Measurements from ENCODE around the gene TNKS1BP1. TPM values are rescaled to one million over a fixed set of nuclear protein-coding genes. Genes with fewer than 3 reads are reported as not detected.
"Not testable (repeated sequence)": the region's sequence is repeated elsewhere in the genome, so short reads cannot be mapped to it uniquely, and the experiment has no call there.

The TNKS1BP1 gene
- total RNA-seq, 2 donors from 2014 or later = 8.7 to 16.2 TPM

- not testable (repeated sequence) for H3K36me3 Mint-ChIP-seq (ENCODE audit: low read depth); DNase-seq; H3K9me3 ChIP-seq (ENCODE audit: control insufficient read depth, low read length, poor library complexity, severe bottlenecking); H3K4me3 Mint-ChIP-seq; H3K27me3 Mint-ChIP-seq; H3K27ac Mint-ChIP-seq; H3K4me1 Mint-ChIP-seq; ATAC-seq
Observed at GRCh38 chr11:57296205-57296604, 28.5 kb downstream of the TNKS1BP1 start.

DNA sequence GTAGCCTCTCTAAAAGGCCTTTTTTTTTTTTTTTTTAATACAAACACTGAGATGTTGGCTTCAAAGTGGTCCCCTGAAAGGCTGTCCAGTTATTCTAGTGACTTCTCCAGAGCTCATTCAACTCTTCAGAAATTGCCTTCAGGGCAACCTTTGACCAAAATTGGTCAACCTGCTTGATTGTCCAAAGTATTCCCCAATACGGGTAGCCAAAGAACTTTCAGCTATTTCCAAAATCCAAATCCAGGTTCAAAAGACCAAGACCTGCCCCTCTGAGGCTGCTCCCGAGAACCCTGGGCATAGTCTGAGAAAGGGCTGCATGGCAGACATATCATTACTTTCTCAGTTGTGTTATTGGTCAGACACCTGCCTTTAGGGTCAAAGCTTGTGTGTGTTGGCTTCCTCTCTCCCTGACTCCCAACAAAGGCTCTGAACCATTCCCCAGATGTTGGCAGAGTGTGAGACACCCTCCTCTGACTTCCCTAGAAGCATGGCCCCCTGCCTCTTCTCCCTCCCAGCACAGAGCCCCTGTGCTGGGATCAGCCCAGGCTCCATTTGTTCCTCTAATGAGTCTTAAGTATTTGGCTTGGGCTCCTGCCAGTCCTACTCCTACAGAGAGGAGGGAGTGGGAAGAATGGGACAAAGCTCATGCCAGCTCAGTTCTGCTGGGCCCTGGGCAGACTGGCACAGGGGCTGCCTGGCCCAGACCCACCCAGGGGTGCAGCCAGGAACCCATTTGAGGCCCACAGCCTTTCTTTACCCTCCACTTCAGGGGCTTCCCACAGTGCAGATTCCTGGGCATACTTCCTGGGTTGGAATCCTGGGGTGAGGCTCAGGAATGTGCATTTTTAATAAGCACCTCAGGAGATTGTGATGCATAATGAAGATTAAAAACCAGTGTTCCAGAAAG, 30.3 kb downstream of the TNKS1BP1 start:
- Mint-ChIP-seq H3K27ac (no peak overlapping the region), H3K4me3 (no peak overlapping the region), H3K36me3 (ENCODE audit: low read depth) (peaks cover under 1% of the 10 kb centered on the region), H3K27me3 (peaks cover 20% of the 10 kb centered on the region), H3K4me1 (no peaks in the 10 kb centered on the region)
- ATAC-seq = no peak
- no peaks in the 10 kb centered on the region for H3K9me3 ChIP-seq (ENCODE audit: control insufficient read depth, low read length, poor library complexity, severe bottlenecking)
- no peak for DNase-seq

- H3K4me3 Mint-ChIP-seq = no peak overlapping the region
- no peak overlapping the region for H3K27ac Mint-ChIP-seq
- DNase-seq (no peak), ATAC-seq (no peak)
- H3K4me1 Mint-ChIP-seq = no peaks in the 10 kb centered on the region
- peaks cover 31% of the 10 kb centered on the region for H3K27me3 Mint-ChIP-seq
- H3K36me3 Mint-ChIP-seq (ENCODE audit: low read depth) = peaks cover 2% of the 10 kb centered on the region
- no peaks in the 10 kb centered on the region for H3K9me3 ChIP-seq (ENCODE audit: control insufficient read depth, low read length, poor library complexity, severe bottlenecking)
Observed at GRCh38 chr11:57290288-57290687, 34.5 kb downstream of the TNKS1BP1 start.

GRCh38 chr11:57288771-57289579, 35.8 kb downstream of the TNKS1BP1 start:
- H3K27me3 Mint-ChIP-seq = peaks cover 31% of the 10 kb centered on the region
- no peaks in the 10 kb centered on the region for H3K4me1 Mint-ChIP-seq

GRCh38 chr11:57287884-57288283, 36.9 kb downstream of the TNKS1BP1 start:
- Mint-ChIP-seq H3K27me3 (peaks cover 31% of the 10 kb centered on the region), H3K36me3 (ENCODE audit: low read depth) (peaks cover 2% of the 10 kb centered on the region), H3K27ac (no peak overlapping the region), H3K4me3 (no peak overlapping the region), H3K4me1 (no peaks in the 10 kb centered on the region)
- ATAC-seq (no peak), DNase-seq (no peak)
- no peaks in the 10 kb centered on the region for H3K9me3 ChIP-seq (ENCODE audit: control insufficient read depth, low read length, poor library complexity, severe bottlenecking)

More at GRCh38 chr11:57288771-57289579, 35.8 kb downstream of the TNKS1BP1 start:
- Mint-ChIP-seq H3K36me3 (ENCODE audit: low read depth) (peaks cover 2% of the 10 kb centered on the region), H3K27ac (no peak overlapping the region), H3K4me3 (no peak overlapping the region)
- no peaks in the 10 kb centered on the region for H3K9me3 ChIP-seq (ENCODE audit: control insufficient read depth, low read length, poor library complexity, severe bottlenecking)
- ATAC-seq = no peak
- DNase-seq = no peak

DNA sequence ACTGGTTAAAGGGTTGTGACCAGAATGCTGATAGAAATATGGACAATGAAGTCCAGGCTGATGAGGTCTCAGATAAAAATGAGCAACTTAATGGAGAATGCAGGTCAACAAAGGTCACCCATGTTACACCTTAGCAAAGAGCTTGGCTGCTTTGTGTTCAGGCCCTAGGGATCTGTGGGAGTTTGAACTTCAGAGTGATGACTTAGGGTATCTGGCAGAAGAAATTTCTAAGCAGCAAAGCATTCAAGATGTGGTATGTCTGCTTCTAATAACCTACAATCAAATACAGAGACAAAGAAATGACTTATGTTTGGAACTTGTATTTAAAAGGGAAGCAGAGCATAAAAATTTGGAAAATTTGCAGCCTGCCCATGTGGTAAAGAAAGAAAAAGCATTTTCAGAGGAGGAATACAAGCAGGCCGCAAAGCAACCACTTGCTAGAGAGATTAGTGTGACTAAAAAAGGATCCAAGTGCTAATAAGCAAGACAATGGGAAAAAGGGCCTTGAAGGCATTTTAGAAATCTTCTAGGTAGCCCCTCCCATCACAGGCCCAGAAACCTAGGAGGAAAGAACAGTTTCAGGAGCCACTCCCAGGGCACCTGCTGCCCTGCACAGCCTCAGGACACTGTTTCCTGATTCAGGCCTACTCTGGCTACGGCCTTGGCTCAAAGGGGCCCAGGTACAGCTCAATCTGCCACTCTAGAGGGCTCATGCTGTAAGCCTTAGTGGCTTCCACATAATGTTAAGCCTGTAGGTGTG, 41.3 kb downstream of the TNKS1BP1 start:
- Mint-ChIP-seq H3K27me3 (peaks cover 19% of the 10 kb centered on the region), H3K4me1 (no peaks in the 10 kb centered on the region), H3K4me3 (no peak overlapping the region), H3K36me3 (ENCODE audit: low read depth) (peaks cover 2% of the 10 kb centered on the region), H3K27ac (no peak overlapping the region)
- no peaks in the 10 kb centered on the region for H3K9me3 ChIP-seq (ENCODE audit: control insufficient read depth, low read length, poor library complexity, severe bottlenecking)
- ATAC-seq (no peak), DNase-seq (no peak)

- not testable (repeated sequence) for H3K27ac Mint-ChIP-seq; H3K9me3 ChIP-seq (ENCODE audit: control insufficient read depth, low read length, poor library complexity, severe bottlenecking); ATAC-seq; H3K4me1 Mint-ChIP-seq; H3K4me3 Mint-ChIP-seq; H3K36me3 Mint-ChIP-seq (ENCODE audit: low read depth); DNase-seq
- H3K27me3 Mint-ChIP-seq = peaks cover 28% of the 10 kb centered on the region
Observed at GRCh38 chr11:57281546-57281945, 43.2 kb downstream of the TNKS1BP1 start.

GRCh38 chr11:57279116-57279515, 45.6 kb downstream of the TNKS1BP1 start:
- Mint-ChIP-seq H3K27ac (no peak overlapping the region), H3K36me3 (ENCODE audit: low read depth) (peaks cover 5% of the 10 kb centered on the region), H3K4me1 (peaks cover 4% of the 10 kb centered on the region), H3K27me3 (peaks cover 42% of the 10 kb centered on the region), H3K4me3 (no peak overlapping the region)
- ATAC-seq (no peak), DNase-seq (no peak)
- H3K9me3 ChIP-seq (ENCODE audit: control insufficient read depth, low read length, poor library complexity, severe bottlenecking) = no peaks in the 10 kb centered on the region

DNA sequence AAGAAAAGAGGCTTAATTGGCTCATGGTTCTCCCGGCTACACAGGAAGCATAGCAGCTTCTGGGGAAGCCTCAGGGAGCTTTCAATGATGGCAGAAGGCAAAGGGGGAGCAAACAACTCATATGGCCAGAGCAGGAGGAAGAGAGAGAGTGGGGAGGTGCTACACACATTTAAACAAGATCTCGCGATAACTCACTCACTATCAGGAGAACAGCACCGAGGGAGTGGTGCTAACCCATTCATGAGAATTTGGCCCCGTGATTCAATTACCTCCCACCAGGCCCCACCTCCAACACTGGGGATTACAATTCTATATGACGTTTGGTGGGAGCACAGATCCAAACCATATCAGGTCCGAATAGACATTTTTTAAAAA, 46.0 kb downstream of the TNKS1BP1 start:
- peaks cover 42% of the 10 kb centered on the region for H3K27me3 Mint-ChIP-seq

DNA sequence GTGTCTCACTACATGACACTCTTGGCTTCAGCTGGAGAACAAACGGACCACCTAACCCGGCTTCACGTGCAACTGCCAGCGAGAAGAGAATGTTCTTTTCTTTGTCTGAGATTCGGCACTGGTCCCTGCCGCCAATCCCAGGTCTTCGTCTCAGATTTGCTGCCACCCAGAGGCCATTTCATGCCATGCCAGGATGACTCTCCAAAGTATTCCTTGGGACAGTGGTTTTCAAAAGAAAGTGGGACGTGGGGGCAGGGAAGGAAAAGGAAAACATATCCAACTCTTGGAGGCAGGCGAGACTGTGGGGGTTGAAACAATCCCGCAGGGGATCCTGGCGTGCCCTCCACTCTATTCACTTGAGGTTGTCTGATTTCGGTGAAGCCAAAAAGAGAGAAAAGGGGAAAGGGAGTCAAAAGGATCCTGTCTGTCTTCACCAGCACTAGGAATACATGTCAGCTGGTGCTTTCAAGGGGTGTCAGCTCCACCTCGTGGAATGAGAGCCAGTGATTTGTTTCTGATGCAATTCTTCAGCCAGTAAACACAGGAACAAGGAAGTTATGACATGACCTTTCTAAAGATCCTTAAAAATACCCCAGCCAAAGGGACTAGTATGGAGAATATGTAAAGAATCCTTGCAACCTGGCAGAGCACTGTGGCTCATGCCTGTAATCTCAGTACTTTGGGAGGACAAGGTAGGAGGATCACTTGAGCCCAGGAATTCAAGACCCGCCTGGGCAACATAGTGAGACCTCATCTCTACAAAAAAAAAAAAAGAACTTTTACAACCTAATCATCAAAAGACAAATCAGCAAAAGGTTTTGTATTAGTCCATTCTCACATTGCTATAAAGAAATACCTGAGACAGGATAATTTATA, 46.7 kb downstream of the TNKS1BP1 start:
- H3K9me3 ChIP-seq (ENCODE audit: control insufficient read depth, low read length, poor library complexity, severe bottlenecking) = no peaks in the 10 kb centered on the region
- DNase-seq = no peak
- H3K27ac Mint-ChIP-seq = no peak overlapping the region
- H3K4me3 Mint-ChIP-seq = no peak overlapping the region
- no peak for ATAC-seq
- H3K4me1 Mint-ChIP-seq = peaks cover 4% of the 10 kb centered on the region
- H3K36me3 Mint-ChIP-seq (ENCODE audit: low read depth) = peaks cover 5% of the 10 kb centered on the region
- peaks cover 42% of the 10 kb centered on the region for H3K27me3 Mint-ChIP-seq

More for the DNA sequence above, 46.0 kb downstream of the TNKS1BP1 start:
- peaks cover 5% of the 10 kb centered on the region for H3K36me3 Mint-ChIP-seq (ENCODE audit: low read depth)
- ATAC-seq (no peak), DNase-seq (no peak)
- H3K27ac Mint-ChIP-seq = no peak overlapping the region
- no peaks in the 10 kb centered on the region for H3K9me3 ChIP-seq (ENCODE audit: control insufficient read depth, low read length, poor library complexity, severe bottlenecking)
- peaks cover 4% of the 10 kb centered on the region for H3K4me1 Mint-ChIP-seq
- H3K4me3 Mint-ChIP-seq = no peak overlapping the region

DNA sequence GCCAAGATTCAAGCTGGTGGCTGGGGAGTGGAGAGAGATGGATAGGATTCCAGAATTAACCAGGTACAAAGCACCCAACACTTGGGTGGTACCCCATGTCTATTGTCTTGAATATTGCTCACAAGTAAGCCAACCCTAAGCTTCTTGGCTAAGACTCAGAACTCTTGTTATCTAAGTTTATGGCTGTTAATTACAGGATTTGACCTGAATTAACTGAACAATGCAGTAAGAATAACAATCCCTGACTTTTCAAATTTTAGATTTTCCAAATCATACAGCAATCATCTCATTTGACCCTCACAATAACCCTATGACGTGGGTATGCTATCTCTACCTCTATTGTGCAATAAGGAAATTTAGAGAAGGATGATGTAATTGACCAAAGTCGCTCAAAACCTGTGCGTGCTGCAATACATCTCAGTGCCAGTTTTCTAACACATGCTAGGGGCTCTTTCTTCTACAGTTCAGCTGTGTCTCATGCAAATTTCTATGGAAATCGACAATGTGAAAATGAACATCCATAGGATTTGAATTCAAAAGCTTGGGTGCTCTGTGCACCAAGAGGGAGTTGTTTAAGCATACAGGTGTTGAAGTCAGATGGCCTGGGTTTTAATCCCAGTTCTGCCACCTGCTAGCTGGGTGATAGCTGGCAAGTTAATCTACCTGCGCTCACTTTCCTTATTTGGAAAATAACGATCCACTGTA, 47.6 kb downstream of the TNKS1BP1 start:
- Mint-ChIP-seq H3K36me3 (ENCODE audit: low read depth) (peaks cover 5% of the 10 kb centered on the region), H3K27me3 (peaks cover 42% of the 10 kb centered on the region), H3K27ac (no peak overlapping the region), H3K4me3 (no peak overlapping the region), H3K4me1 (peaks cover 4% of the 10 kb centered on the region)
- no peaks in the 10 kb centered on the region for H3K9me3 ChIP-seq (ENCODE audit: control insufficient read depth, low read length, poor library complexity, severe bottlenecking)
- DNase-seq = no peak
- ATAC-seq = no peak
